Choroid plexus epithelial cell (primary cell): Measurements from ENCODE around the gene CHST3.

Source experiments
- DNase-seq: peaks from one replicate; pipeline ENCODE4 v3.0.0-alpha.2; 2010; ENCODE audit warnings: low read depth
- H3K4me3 ChIP-seq: 2 replicates; pipeline ENCODE4 v1.5.1; 2011; ENCODE audit warnings: low read depth, mild to moderate bottlenecking, control low read depth, low read length, moderate library complexity
- TF ChIP-seq, protein P1 (sequence below): conservative IDR thresholded peaks from 2 replicates; pipeline ENCODE4 v1.5.1; 2011; ENCODE audit warnings: low read depth, mild to moderate bottlenecking, control low read depth, inconsistent platforms, low read length, moderate library complexity

Gene CHST3

GRCh38 chr10:72020914-72021809, 57.0 kb downstream of the CHST3 start:
- DNase-seq = peak; percentile 31
- no peak overlapping the region for H3K4me3 ChIP-seq
- TF ChIP-seq, protein P1, sequence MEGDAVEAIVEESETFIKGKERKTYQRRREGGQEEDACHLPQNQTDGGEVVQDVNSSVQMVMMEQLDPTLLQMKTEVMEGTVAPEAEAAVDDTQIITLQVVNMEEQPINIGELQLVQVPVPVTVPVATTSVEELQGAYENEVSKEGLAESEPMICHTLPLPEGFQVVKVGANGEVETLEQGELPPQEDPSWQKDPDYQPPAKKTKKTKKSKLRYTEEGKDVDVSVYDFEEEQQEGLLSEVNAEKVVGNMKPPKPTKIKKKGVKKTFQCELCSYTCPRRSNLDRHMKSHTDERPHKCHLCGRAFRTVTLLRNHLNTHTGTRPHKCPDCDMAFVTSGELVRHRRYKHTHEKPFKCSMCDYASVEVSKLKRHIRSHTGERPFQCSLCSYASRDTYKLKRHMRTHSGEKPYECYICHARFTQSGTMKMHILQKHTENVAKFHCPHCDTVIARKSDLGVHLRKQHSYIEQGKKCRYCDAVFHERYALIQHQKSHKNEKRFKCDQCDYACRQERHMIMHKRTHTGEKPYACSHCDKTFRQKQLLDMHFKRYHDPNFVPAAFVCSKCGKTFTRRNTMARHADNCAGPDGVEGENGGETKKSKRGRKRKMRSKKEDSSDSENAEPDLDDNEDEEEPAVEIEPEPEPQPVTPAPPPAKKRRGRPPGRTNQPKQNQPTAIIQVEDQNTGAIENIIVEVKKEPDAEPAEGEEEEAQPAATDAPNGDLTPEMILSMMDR = no peak

DNA sequence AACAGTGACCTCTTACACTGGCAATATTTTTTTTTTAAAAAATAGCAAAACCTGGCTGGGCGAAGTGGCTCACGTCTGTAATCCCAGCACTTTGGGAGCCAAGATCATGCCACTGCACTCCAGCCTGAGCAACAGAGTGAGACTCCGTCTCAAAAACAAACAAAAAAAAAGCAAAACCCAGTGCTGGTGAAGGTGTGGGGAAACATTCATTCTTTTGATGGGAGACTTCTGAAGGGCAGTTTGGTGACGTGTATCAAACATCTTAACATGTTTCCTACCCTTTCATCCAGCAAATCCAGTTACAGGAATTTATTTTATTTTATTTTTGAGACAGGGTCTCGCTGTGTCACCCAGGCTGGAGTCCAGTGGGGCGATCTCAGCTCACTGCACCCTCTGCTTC, 58.0 kb downstream of the CHST3 start:
- TF ChIP-seq, protein P1 = no peak
- no peak for DNase-seq
- H3K4me3 ChIP-seq = no peak overlapping the region

GRCh38 chr10:72024596-72024995, 60.4 kb downstream of the CHST3 start:
- H3K4me3 ChIP-seq = no peak overlapping the region
- DNase-seq = no peak
- TF ChIP-seq, protein P1 = no peak

DNA sequence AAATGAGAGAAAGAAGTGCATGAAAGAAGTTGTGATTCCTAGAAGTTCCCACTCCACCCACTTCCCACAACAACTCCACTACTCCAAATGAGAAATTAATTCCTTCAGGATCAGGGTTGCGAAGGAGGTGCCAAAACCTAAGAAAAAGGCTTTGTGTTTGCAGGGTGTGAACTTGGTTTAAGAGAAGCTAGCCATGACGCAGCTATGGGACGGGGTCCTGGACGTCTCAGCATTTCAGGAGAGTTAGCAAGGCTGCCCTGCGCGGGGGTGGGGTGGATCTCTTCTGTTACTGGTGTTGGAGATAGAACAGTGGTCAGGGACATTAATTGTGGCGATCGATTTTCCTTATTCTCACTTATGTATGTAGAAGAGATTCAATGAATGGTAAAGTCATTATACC, 61.2 kb downstream of the CHST3 start:
- TF ChIP-seq, protein P1 = no peak
- no peak for DNase-seq
- H3K4me3 ChIP-seq = no peak overlapping the region

- DNase-seq = no peak
- TF ChIP-seq, protein P1 = no peak
- H3K4me3 ChIP-seq = no peak overlapping the region
Measured at GRCh38 chr10:72025832-72026231, 61.6 kb downstream of the CHST3 start.

GRCh38 chr10:72026278-72027111, 62.3 kb downstream of the CHST3 start:
- TF ChIP-seq, protein P1 = no peak
- no peak overlapping the region for H3K4me3 ChIP-seq
- DNase-seq = no peak
